ENCODE results near the gene SEMA6B.
"Not testable (repeated sequence)": the region's sequence is repeated elsewhere in the genome, so short reads cannot be mapped to it uniquely, and the experiment has no call there.

SEMA6B gene, protein sequence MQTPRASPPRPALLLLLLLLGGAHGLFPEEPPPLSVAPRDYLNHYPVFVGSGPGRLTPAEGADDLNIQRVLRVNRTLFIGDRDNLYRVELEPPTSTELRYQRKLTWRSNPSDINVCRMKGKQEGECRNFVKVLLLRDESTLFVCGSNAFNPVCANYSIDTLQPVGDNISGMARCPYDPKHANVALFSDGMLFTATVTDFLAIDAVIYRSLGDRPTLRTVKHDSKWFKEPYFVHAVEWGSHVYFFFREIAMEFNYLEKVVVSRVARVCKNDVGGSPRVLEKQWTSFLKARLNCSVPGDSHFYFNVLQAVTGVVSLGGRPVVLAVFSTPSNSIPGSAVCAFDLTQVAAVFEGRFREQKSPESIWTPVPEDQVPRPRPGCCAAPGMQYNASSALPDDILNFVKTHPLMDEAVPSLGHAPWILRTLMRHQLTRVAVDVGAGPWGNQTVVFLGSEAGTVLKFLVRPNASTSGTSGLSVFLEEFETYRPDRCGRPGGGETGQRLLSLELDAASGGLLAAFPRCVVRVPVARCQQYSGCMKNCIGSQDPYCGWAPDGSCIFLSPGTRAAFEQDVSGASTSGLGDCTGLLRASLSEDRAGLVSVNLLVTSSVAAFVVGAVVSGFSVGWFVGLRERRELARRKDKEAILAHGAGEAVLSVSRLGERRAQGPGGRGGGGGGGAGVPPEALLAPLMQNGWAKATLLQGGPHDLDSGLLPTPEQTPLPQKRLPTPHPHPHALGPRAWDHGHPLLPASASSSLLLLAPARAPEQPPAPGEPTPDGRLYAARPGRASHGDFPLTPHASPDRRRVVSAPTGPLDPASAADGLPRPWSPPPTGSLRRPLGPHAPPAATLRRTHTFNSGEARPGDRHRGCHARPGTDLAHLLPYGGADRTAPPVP

GRCh38 chr19:4559569-4559968 lies at the start of gene SEMA6B:
SEMA6B (minus strand) TSS chr19:4559684; CDS start chr19:4558457, 1,227 bp downstream.
- DNase-seq (ENCODE audit: low spot score) = no peak

GRCh38 chr19:4606921-4607678 lies 47.6 kb upstream of the SEMA6B start:
- no peak for DNase-seq (ENCODE audit: low spot score)

GRCh38 chr19:4606181-4606580 lies 46.7 kb upstream of the SEMA6B start:
- no peak for DNase-seq (ENCODE audit: low spot score)

GRCh38 chr19:4604912-4605311 lies 45.4 kb upstream of the SEMA6B start:
- DNase-seq (ENCODE audit: low spot score) = no peak

DNA sequence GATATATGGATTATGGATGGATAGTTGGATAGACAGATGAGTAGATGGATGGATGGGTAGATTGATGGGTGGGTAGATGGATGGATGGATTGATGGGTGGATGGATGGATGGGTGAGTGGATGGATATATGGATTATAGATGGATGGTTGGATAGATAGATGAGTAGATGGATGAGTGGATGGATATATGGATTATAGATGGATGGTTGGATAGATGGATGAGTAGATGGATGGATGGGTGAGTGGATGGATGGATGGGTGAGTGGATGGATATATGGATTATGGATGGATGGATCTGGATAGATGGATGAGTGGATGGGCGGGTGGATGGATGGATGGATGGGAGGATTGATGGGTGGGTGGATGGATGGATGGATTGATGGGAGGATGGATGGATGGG lies 43.4 kb upstream of the SEMA6B start:
- DNase-seq (ENCODE audit: low spot score) = no peak

GRCh38 chr19:4602173-4602788 lies 42.8 kb upstream of the SEMA6B start:
- DNase-seq (ENCODE audit: low spot score) = no peak

DNA sequence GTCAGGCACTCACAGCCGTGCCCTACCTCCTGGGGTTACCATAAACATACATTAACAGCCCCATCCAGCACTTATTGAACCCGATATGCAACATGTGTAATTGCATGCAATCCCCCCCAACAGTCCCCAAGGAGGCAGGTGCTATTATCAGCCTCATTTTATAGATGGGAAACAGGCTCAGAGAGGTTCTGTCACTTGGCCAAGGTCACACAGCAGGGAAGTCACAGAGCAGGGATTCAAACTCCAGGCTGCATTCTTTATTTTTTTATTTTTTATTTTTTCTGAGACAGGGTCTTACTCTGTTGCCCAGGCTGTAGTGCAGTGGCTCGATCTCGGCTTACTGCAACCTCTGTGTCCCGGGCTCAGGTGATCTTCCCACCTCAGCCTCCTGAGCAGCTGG lies 41.4 kb upstream of the SEMA6B start:
- no peak for DNase-seq (ENCODE audit: low spot score)

DNA sequence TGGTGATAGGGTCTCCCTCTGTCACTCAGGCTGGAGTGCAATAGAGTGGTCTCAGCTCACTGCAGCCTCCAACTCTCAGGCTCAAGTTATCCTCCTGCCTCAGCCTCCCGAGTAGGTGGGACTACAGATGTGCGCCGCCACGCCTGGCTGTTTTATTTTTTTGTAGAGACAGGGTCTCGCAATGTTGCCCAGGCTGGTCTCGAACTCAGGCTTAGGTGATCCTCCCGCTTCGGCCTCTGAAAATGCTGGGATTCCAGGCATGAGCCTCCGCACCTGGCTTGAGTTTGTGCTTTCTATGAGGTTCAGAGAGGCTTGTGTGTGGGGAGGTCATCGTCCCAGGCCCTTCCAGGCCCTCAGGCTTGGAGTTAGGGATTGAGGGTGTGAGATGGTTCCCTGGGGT lies 40.6 kb upstream of the SEMA6B start:
- DNase-seq (ENCODE audit: low spot score) = no peak

DNA sequence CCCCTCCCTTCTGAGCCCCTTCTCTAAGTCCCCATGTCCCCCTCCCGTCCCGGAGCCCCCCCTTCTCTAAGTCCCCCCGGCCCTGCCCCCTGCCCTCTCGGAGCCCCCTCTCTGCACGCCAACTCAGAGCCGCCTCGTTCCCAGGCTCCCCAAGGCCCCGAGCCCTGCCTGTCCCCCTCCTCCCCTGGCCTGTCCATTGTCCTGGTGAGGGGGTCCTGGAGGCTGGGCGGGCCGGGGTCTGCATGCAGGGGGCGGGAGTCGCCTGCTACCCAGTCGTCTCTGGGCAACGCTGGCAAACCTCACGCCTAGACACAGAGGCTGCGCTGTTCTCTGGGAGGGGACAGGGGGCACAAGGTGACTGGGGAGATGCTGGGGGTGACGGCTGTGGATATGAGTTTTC lies 39.2 kb upstream of the SEMA6B start:
- no peak for DNase-seq (ENCODE audit: low spot score)

GRCh38 chr19:4597975-4598671 lies 38.6 kb upstream of the SEMA6B start:
- DNase-seq (ENCODE audit: low spot score) = no peak

- DNase-seq (ENCODE audit: low spot score) = no peak
These were observed 37.9 kb upstream of the SEMA6B start for GRCh38 chr19:4597278-4597974.

- no peak for DNase-seq (ENCODE audit: low spot score)
These were observed 36.8 kb upstream of the SEMA6B start for GRCh38 chr19:4596033-4596904.

GRCh38 chr19:4595158-4595557 lies 35.7 kb upstream of the SEMA6B start:
- DNase-seq (ENCODE audit: low spot score) = not testable (repeated sequence)

GRCh38 chr19:4594201-4594600 lies 34.7 kb upstream of the SEMA6B start:
- no peak for DNase-seq (ENCODE audit: low spot score)

DNA sequence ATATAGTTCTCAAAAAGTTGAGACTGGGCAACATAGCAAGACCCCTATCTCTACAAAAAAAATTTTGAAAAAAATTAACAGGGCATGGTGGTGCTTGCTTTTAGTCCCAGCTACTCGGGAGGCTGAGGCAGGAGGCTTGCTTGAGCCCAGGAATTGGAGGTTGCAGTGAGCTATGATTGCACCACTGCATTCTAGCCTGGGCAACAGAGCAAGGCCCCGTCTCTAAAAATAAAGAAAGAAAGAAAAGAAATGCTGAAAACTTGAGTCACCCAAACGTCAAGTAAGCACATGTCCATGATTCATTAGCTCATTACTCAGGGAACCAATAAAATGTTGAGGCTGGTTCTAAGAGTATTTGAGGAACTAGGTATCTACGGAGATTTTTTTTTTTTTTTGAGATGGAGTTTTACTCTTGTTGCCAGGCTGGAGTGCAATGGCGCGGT lies 33.9 kb upstream of the SEMA6B start:
- no peak for DNase-seq (ENCODE audit: low spot score)

DNA sequence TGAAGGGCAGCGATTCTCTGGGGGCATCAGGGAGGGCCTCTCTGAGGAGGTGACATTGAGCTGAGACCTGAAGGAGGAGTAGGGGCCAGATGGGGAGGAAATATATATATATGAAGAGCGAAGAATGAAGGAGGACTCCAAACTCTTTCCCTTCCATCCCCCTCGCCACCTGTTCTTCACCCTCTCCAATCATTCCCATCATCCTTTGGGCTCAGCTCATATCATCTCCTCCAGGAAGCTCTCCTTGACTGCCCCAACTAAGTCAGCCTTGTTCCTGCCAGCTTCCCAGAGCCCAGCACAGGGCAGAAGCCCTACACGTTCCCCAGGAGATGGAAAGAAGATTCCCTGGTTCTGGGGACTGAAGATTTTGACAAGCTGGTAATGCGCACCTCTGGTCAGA lies 33.0 kb upstream of the SEMA6B start:
- DNase-seq (ENCODE audit: low spot score) = no peak

GRCh38 chr19:4591320-4591719 lies 31.8 kb upstream of the SEMA6B start:
- DNase-seq (ENCODE audit: low spot score) = no peak

GRCh38 chr19:4590559-4590958 lies 31.1 kb upstream of the SEMA6B start:
- DNase-seq (ENCODE audit: low spot score) = no peak

GRCh38 chr19:4589579-4590410 lies 30.3 kb upstream of the SEMA6B start:
- no peak for DNase-seq (ENCODE audit: low spot score)
